Lower leg skin (tissue), 4 donors: ENCODE results near the gene JAM3. TPM values are rescaled to one million over a fixed set of nuclear protein-coding genes. Genes with fewer than 3 reads are reported as not detected.

ENCODE experiments used
- DNase-seq, 2 donors: peaks; one replicate each; pipeline ENCODE4 v3.0.0-alpha.2; 2019; ENCODE audit warnings: low spot score in 2 of 2
- H3K4me3 ChIP-seq: fragments of 200-600 bp; sonication (generic); 2 replicates; pipeline ENCODE4 v1.5.1; 2017; ENCODE audit warnings: mild to moderate bottlenecking, low read depth; ENCODE audit not compliant: poor library complexity, severe bottlenecking
- CTCF ChIP-seq, 3 donors: fragments of 450-650 bp; IDR thresholded peaks; one replicate each; pipeline ENCODE4 v1.5.1; 2016; ENCODE audit warnings: antibody characterized with exemption in 3 of 3, mild to moderate bottlenecking in 3 of 3, moderate library complexity in 2 of 3
- POLR2A ChIP-seq, 2 donors: fragments of 450-650 bp; IDR thresholded peaks; one replicate each; pipeline ENCODE4 v1.6.1; 2016 to 2017; ENCODE audit warnings: antibody characterized with exemption in 2 of 2, mild to moderate bottlenecking in 1 of 2, moderate library complexity in 1 of 2
- WGBS, 2 donors: methylation state at CpG; one replicate each; pipeline ENCODE4 v1.1.5; 2018; 5-methylcytosine and 5-hydroxymethylcytosine counted together
- intact Hi-C: fragments of 100-400 bp; cut with DNase I; formaldehyde crosslinking; loops from one replicate; pipeline ENCODE4 v1.15.0; 2023; ENCODE audit warnings: low total_unique reads
- total RNA-seq, 4 donors: library from RNA; depleted of rRNA; stranded (reverse); fragments of >200 nt; gene quantifications; one replicate each; pipeline ENCODE4 v1.1.0, GENCODE V29; 2016

The JAM3 gene
- total RNA-seq, 4 donors from 2014 or later, result 12.8 to 22.4 (median 15.1) TPM

GRCh38 chr11:134142536-134142935, 73.7 kb downstream of the JAM3 start:
- DNase-seq, result no peak
- H3K4me3 ChIP-seq, result no peak overlapping the region
- intact Hi-C loops, result loop anchor here (5.0 to 10.0 kb wide), 2 partner anchors 90 to 218 kb away; no protein-coding TSS in a partner anchor
- WGBS, 2 donors, result 81 to 88% methylated on average over 6 of the region's 6 CpGs
- TF ChIP-seq POLR2A (IDR thresholded peaks at IDR 0.05), result no peak
- TF ChIP-seq CTCF (IDR thresholded peaks at IDR 0.05), result no peak

- H3K4me3 ChIP-seq, result no peak overlapping the region
- WGBS, 2 donors, result 67 to 77% methylated on average over 3 of the region's 3 CpGs
- intact Hi-C loops, result loop anchor here (5.0 to 10.0 kb wide), 2 partner anchors 92 to 219 kb away; no protein-coding TSS in a partner anchor
Measured at GRCh38 chr11:134143801-134144200, 74.9 kb downstream of the JAM3 start.

GRCh38 chr11:134144744-134145143, 75.9 kb downstream of the JAM3 start:
- WGBS, 2 donors, result 71 to 82% methylated on average over 5 of the region's 5 CpGs
- no peak for TF ChIP-seq CTCF (IDR thresholded peaks at IDR 0.05)
- TF ChIP-seq POLR2A (IDR thresholded peaks at IDR 0.05), result no peak
- intact Hi-C loops, result loop anchor here (5.0 to 10.0 kb wide), 2 partner anchors 92 to 220 kb away; no protein-coding TSS in a partner anchor
- H3K4me3 ChIP-seq, result no peak overlapping the region
- no peak for DNase-seq

More at GRCh38 chr11:134143801-134144200, 74.9 kb downstream of the JAM3 start:
- no peak for DNase-seq
- TF ChIP-seq CTCF (IDR thresholded peaks at IDR 0.05) (no peak), POLR2A (IDR thresholded peaks at IDR 0.05) (no peak)

GRCh38 chr11:134145715-134146114, 76.8 kb downstream of the JAM3 start:
- H3K4me3 ChIP-seq, result no peak overlapping the region
- TF ChIP-seq CTCF (IDR thresholded peaks at IDR 0.05), result no peak
- no peak for TF ChIP-seq POLR2A (IDR thresholded peaks at IDR 0.05)
- intact Hi-C loops, result loop anchor here (10.0 kb wide), 1 partner anchor 221 kb away; no protein-coding TSS in a partner anchor
- DNase-seq, result no peak
- 88 to 91% methylated on average over 8 of the region's 8 CpGs for WGBS, 2 donors

GRCh38 chr11:134146598-134146997, 77.7 kb downstream of the JAM3 start:
- WGBS, 2 donors, result 94 to 96% methylated on average over 3 of the region's 3 CpGs

More at GRCh38 chr11:134146598-134146997, 77.7 kb downstream of the JAM3 start:
- intact Hi-C loops, result loop anchor here (10.0 kb wide), 1 partner anchor 222 kb away; no protein-coding TSS in a partner anchor
- DNase-seq, result no peak
- no peak for TF ChIP-seq CTCF (IDR thresholded peaks at IDR 0.05)
- TF ChIP-seq POLR2A (IDR thresholded peaks at IDR 0.05), result no peak
- no peak overlapping the region for H3K4me3 ChIP-seq
